ENCODE measurements around the gene TNNC1.

The TNNC1 gene

DNA sequence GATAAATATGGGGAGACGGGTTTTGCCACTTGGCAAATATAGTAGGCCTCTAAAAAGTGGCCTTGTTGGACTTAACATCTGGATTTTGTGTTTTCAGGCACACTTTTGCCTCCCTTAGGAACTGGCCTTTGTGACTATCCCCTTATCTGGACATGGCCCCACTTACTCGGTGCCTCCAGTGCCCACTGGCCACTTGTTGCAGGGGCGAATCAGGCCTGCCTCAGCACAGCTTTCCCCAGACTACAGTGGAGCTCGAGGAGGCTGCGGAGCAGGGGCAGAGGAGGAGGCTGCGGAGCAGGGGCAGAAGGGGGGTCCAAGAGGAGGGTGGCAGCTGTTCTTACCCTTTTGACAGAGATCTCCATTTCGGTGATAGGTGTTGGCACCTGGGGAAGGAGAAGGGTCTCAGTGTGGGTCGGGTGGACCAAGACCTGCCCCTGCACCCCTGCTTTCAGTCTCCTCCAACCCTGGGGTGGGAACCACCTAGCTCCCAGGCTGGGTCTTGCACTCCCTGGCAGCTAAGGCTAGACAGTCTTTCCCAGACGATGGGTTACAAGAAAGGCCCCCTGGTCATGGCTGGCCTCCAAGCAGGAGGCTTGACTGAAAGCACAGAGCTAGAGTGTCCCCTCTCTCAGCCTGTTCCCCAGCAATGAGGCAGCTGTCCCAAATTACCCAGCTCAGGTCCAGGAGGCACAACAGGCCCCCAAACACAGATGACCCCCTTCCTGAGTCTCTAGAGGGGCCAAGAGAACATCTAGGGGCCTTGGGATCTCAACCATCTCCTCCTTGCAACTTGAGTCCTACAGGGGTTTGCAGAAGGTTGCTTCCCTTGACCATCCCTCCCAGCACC lies 15.0 kb downstream of the TNNC1 start:
- H3K27ac ChIP-seq: peak overlapping the region; percentile 57; the same call in 1 of the 2 replicates
- TF ChIP-seq, protein P1, sequence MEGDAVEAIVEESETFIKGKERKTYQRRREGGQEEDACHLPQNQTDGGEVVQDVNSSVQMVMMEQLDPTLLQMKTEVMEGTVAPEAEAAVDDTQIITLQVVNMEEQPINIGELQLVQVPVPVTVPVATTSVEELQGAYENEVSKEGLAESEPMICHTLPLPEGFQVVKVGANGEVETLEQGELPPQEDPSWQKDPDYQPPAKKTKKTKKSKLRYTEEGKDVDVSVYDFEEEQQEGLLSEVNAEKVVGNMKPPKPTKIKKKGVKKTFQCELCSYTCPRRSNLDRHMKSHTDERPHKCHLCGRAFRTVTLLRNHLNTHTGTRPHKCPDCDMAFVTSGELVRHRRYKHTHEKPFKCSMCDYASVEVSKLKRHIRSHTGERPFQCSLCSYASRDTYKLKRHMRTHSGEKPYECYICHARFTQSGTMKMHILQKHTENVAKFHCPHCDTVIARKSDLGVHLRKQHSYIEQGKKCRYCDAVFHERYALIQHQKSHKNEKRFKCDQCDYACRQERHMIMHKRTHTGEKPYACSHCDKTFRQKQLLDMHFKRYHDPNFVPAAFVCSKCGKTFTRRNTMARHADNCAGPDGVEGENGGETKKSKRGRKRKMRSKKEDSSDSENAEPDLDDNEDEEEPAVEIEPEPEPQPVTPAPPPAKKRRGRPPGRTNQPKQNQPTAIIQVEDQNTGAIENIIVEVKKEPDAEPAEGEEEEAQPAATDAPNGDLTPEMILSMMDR (conservative IDR thresholded peaks at IDR 0.05): no peak

DNA sequence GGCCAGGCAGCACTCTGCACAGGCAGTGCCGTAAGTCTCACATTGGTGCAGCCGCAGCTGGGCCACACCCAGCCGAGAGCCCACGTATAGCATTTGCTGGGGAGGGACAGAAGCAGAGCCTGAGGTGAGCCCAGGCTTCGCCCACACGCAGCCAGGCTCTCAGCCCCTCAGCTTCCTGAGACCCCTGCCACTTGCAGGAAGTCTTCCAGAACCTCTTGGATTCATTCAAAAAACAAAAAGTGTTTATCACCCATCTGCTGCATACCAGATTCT lies 15.8 kb downstream of the TNNC1 start:
- TF ChIP-seq, protein P1 (conservative IDR thresholded peaks at IDR 0.05): no peak
- H3K27ac ChIP-seq: peak overlapping the region; percentile 57

DNA sequence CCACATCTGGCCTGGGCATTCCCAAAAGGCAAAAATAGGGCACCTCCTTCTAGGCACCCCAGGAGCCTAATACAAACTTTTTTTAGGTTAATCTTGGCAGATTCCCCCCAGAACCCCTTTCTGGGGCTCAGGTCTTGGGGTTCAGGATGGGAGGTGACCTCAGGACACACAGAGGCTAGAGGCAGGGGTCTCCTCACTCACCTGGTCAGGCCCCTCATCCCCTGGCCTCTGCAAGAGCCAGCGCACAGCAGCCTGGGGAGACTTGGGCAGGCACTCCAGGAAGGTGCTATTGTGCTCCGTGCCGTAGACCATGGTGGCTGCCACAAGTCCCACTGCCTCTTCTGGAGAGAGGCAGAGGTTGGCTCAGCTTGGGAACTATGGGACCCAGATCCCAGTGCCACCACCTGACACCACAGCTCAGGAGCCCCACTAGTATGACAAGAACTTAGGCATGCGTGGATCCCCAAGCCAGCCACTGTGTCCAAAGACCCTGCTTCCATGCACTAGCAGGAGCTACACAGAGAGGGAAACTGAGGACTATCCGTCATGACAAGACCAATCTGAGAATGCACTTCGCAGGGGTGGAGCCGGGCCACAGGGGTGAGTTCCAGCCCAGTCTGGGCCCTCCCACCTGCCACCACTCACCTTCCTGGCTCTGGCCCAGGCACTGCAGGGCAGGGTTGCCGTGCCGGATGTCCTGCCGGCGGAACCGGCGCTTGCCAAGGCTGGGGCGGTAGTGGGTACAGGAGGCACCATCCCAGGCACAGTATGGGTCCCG lies 16.3 kb downstream of the TNNC1 start:
- TF ChIP-seq, protein P1 (conservative IDR thresholded peaks at IDR 0.05): no peak
- H3K27ac ChIP-seq: peak overlapping the region; percentile 57

DNA sequence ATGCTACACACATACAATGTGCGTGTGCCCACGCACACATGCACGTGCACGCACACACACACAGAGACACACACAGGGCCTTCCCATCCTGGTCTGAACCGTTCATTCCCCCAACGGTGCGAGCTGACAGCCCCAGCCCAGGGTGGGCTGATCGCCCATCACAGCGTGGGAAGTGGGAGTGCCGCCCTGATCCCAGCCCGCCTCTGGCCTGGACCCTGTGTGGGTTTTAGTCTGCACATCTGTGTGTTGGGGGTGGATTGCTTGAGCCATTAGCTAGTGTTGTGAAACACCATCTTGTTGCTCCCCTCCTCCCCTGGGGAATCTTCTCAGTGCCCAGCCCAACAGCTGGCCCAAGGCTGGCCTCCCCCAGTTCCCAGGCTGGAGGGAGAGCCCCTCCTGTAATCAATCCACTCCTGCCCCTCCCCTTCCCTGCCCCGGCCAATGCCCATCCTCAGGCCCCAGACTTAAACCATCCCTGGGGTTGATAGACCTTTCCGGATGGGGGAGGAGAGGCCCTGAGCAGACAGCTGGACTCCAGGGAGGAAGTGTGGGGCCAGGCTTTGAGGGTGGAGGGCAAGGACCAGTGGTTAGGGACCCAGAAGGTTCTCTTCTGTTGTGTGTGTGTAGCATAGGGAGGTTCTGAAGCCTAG lies 17.2 kb downstream of the TNNC1 start:
- H3K27ac ChIP-seq: no peak overlapping the region
- TF ChIP-seq, protein P1 (conservative IDR thresholded peaks at IDR 0.05): no peak

DNA sequence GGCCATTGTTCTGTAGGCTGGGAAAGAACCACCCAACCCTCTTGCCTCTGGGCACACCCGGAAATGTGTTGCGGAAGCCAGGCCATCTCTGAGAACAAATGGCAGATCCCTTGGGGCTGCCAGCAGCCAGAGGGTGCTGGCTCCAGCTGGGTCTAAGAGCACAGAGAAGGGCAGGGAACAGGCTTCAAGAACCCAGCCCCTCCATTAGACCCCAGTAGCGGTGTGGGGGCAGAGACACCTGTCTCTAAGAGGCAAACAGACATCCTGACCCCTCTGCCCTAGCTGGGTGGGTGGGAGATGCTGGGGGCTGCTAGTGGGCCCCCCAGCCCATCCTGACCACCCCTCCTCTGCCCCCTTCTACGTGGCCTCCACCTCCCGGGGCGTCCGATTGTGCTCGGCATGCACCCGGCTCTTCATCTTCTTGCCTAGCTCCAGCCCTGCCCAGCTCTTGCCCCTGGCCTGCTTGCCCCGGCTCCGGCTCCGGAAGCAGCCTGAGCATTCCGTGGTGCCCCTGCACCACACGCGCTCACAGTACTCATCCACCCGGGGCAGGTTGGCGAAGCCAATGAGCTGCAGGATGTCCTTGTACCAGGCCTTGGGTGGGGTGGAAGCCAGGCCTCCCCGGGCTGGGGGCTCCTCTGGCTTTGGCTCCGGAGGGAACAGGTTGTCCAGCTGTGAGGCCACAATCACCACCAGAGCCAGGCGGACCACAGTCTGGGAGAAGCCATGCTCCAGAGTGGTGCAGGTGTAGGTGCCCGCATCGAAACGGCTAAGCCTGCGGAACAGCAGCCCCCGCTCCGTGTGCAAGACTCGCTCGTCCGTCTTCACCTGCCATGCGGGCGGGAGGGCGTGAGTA lies 18.4 kb downstream of the TNNC1 start:
- TF ChIP-seq, protein P1 (conservative IDR thresholded peaks at IDR 0.05): no peak
- H3K27ac ChIP-seq: no peak overlapping the region

DNA sequence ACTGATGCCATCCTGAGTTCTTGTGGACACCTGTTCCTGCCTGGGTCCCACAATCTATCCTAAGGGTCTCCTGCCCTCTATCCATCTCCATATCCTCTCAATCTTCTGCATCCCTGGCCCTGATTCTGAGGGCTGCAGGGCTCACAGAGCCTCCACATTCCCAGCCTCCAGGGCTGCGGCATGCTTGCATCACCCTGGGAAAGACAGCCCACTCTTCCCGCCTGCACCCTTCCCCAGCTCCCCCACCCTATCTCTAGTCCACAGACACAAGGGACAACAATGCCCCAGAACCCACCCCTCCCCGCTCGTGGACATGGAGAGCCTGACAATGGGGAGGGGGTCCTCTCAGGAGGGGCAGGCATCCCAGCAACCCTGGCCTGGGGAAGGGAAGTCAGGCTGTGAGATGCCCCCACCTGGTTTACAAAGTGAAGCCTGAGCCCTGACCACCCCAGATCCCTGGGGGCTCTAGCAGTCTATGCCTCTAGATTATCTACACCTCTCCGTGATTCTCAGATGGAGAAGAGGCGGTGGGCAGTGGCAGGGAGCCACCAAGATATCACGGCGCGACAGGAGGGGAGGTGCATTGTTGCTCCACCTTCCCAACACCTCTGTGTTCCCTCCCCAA lies 19.2 kb downstream of the TNNC1 start:
- TF ChIP-seq, protein P1 (conservative IDR thresholded peaks at IDR 0.05): no peak
- H3K27ac ChIP-seq: no peak overlapping the region

All from VCaP (cell line).